ENCODE data around the gene ARHGAP12.
"Not testable (repeated sequence)": the region's sequence is repeated elsewhere in the genome, so short reads cannot be mapped to it uniquely, and the experiment has no call there.

Gene ARHGAP12

DNA sequence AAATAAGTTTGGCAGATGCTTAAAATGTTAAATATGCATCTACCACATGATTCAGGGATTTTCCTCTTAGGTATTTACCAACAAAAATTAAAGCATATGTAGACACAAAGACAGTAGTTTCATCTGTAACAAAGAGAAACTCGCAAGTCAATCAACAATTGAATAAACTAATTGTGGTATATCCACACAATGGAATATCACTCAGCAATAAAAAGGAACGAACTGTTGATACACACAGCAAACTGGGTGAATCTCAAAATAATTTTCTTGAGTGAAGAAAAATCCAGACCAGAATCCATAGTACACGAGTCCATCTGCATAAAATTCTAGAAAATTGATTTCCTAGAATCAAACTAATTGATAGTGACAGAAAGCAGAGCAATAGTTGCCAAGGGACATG lies 5.2 kb downstream of the ARHGAP12 start:
- no peak for DNase-seq

DNA sequence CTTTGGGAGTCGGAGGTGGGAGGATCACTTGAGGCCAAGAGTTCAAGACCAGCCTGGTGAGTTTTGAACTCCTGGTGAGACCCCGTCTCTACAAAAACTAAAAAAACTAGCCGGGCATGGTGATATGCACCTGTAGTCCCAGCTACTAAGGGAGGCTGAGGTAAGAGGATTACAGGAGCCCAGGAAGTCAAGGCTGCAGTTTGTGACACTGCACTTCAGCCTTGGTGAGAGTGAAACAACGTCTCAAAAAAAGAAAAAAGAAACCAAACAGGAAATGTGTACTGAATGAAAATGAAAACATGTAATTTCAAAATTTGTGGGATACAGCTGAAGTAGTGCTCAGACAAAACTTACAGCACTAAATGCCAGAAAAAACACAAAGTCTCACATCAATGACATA lies 7.6 kb downstream of the ARHGAP12 start:
- DNase-seq = no peak

DNA sequence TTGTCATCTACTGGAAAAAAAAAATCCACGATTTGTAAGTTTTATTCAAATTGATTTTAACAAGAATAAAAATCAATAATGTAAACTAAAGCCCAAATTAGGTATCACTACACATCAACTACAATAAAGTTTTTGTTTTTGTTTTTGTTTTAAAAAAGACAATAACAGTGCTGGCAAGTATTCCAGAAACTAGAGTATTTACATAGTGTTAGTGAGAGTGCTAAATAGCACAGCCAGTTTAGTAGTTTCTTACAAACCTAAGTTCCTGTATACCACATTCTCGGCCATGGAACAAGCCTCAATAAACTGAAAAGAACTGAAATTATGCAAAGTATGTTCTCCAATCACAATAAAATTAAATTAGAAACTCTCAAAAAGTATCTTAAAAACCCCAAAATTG lies 8.1 kb downstream of the ARHGAP12 start:
- DNase-seq = no peak

DNA sequence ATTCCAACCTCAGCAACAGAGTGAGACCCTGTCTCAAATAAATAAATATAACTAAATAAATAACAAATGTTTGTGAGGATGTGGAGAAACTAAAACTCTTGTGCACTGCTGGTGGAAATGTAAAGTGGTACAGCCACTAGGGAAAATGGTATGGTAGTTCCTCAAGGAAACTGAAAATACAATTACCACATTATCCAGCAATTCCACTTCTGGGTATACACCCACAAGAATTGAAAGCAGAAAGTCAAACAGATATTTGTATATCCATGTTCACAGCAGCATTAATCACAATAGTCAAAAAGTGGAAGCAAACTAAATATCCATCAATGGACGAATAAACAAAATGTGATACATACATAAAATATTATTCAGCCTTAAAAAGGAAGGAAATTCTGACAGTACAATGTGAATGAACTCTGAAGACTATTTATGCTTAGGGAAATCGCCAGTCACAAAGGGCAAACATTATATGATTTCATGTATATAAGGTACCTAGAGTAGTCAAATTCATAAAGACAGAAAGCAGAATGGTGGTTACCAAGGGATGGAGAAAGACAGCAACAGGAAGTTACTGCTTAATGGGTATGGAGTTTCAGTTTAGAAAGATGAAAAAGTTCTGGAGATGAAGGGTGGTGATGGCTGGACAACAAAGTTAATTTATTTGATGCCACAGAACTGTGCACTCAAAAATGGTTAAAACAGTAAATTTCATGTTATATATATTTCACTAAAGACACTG lies 9.8 kb downstream of the ARHGAP12 start:
- no peak for DNase-seq

DNA sequence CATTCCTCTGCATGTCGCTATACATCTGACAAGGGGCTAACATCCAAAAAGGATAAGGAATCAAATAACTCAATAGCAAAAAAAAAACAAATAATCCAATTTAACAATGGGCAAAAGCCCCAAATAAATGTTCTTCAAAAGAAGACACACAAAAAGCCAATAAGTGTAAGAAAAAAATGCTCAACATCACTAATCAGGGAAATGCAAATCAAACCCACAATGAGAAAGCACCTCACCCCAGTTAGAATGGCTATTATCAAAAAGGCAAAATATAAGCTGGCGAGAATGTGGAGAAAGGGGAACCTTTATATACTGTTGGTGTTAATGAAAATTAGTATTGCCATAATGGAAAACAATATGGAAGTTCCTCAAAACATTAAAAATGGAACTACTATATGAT lies 14.3 kb downstream of the ARHGAP12 start:
- DNase-seq = no peak

DNA sequence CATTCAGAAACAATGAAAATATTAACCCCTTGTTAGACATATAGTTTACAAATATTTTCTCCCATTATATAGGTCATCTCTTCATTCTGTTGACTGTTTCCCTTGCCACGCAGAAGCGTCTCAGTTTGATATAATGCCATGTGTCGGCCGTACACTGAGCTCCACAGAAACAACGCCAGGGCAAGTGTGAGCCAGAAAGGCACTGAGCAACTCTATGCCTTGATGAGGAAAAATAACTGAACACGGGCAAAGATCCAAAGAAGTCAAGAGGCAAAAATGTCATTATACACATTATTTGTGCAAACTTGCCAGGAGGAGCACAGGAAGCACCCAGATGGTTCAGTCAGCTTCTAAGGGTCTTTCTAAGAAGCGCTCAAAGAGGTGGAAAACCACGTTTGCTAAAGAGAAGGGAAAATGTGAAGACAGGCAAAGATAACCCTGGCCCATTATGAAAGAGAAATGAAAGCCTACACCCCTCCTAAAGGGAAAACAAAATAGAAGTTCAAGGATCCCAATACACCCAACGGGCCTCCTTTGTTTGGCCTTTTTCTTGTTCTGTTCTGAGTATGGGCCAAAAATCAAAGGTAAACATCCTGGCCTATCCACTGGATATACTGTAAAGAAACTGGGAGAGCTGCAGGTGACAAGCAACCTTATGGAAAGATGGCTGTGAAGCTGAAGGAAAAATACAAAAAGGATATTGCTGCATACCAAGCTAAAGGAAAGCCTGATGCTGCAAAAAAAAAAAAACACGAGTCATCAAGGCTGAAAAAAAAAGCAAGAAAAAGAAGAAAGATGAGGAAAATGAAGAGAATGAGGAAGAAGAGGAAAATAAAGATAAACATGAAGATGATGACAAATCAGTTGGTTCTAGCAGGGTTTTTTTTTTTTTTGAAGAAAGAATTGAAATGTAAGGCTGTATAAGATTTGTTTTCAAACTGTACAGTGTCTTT lies 15.5 kb downstream of the ARHGAP12 start:
- peak; percentile 30 for DNase-seq

DNA sequence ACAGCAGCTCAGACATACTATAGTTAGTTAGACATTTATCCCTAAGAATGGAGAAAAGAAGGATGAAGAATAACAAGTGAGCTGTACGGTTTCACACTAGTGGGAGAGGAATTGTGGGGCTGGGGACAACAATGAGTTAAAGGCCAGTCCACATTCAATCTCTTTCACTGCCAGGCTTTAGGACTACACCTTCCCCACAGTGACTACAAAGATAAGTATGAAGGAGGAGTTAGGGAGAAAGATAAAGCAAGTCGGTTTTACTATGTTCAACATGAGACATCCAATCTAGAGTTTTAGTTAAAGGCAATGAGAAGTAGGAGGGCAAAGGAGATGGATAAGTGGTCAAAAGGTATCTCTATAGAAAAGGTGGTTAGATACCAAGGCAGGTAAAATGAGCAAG lies 16.3 kb downstream of the ARHGAP12 start:
- DNase-seq = peak; percentile 49

DNA sequence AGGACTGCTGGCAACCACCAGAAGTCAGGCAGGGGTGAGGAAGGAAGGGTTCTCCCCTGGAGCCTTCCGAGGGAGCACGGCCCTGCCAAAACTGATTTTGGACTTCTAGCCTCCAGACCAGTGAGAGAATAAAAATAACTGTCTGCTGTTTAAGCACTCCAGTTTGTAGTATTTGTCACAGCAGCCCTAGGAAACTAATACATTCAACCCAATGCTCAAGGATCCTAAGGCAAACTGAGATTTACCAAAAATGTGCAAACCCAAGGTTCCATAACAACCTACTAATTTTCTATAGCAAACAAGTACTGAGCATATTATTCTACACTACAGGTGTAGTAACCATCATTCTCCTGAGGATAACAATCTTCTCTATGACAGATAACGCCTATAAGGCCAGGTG lies 18.6 kb downstream of the ARHGAP12 start:
- no peak for DNase-seq

DNA sequence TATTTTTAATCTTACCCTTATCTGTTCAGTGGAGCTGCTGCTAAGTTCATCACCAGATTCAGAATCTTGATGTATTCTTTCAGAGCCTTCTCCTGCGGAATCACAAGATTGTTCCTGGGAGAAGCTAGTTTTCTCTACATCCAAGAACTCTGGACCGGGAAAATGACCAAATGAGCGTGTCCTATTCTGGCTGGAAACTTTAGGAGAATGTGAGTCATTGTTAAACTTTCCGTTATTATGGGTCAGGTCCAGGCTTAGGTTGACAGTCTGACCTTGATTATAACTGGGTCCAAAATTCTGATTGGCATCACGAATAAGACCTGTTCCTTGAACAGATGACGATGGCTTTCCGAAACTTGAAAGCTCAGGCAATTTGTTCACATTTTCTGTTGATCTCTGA lies 20.5 kb downstream of the ARHGAP12 start:
- no peak for DNase-seq

DNA sequence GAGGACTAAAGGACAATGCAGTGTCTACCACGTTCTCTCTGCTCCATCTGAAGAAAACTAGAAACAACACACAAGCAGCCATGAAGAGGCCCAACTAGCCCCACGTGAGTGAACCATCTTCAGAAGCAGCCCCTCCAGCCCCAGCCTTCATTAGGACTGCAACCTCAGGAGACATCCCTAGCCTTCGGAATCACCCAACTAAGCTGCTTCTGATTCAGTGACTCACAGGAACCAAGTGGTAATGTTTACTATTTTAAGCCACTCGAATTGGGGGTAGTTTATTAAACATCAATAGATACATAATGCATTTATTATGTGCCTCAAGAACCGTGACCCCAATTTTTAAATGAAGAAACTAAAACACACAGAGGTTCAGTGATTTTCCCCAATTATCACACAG lies 22.6 kb downstream of the ARHGAP12 start:
- DNase-seq = peak; percentile 15

DNA sequence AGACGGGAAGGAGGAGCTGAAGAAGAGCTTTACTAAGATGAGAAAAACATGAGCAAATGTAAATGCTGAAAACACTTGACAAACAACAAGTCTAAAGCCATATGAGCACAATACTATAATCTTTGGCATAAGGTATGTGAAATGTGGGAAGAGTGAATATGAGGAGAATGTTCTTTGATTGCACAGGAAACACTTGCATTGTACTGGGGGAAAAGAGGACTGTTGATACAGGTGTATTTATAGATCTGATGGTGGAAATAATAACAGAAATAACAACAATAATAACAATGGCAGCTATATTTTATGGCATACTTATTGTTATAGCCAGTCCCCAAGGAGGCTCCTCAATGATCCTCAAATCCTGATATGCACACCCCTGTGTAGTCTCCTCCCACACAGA lies 23.0 kb downstream of the ARHGAP12 start:
- DNase-seq = no peak

DNA sequence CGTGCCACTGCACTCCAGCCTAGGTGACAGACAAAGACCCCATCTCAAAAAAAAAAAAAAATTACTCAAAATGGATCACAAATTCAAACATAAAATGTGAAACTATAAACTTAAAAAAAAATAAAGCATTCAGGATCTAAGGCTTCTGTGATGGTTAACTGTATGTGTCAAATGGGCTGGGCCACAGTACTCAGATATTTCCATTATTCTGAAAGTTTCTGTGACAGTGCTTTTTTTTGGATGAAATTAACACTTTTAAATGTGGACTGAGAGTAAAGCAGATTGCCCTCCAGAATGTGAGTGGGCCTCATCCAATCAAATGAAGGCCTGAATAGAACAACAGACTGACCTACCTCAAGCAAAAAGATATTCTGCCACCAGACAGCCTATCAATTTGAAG lies 26.0 kb downstream of the ARHGAP12 start:
- DNase-seq = no peak

DNA sequence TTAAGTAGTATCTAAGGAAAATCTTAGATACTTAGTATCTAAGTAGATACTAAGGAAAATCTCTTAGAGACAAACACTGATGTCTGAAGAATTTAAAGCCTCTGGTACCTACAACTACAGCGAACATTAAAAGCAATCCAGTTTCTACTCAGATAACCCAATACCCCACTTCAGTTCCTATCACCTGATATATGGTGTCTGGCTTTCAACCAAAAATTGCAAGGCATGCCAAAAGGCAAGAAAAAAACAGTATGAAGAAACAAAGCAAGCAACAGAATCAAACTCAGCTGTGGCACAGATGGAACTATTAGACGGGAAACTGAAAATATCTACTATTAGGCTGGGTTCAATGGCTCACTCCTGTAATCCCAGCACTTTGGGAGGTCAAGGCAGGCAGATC lies 31.1 kb downstream of the ARHGAP12 start:
- DNase-seq = peak; percentile 29

DNA sequence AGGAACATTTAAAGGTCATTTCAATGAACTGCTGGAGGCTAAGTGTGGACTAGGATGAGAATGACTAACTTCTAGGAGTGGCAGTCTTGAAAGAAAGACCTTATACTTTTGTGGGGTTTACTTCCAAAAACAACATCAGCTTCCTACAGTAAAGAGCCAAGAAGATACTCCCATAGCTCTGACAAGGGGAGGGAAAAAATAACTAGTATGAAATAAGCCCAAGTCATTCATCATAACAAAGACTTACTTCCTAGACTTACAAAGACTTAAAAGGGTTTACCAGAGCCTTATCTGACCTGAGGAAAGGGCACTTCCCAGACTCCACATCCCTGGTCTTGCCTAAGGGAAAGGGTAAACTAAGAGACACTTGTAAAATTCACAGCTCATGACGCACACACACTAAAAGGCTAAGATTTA lies 31.7 kb downstream of the ARHGAP12 start:
- peak; percentile 69 for DNase-seq

DNA sequence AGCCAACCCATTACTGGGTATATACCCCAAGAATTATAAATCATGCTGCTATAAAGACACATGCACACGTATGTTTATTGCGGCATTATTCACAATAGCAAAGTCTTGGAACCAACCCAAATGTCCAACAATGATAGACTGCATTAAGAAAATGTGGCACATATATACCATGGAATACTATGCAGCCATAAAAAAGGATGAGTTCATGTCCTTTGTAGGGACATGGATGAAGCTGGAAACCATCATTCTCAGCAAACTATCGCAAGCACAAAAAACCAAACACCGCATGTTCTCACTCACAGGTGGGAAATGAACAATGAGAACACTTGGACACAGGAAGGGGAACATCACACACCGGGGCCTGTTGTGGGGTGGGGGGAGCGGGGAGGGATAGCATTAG lies 32.9 kb downstream of the ARHGAP12 start:
- not testable (repeated sequence) for DNase-seq

DNA sequence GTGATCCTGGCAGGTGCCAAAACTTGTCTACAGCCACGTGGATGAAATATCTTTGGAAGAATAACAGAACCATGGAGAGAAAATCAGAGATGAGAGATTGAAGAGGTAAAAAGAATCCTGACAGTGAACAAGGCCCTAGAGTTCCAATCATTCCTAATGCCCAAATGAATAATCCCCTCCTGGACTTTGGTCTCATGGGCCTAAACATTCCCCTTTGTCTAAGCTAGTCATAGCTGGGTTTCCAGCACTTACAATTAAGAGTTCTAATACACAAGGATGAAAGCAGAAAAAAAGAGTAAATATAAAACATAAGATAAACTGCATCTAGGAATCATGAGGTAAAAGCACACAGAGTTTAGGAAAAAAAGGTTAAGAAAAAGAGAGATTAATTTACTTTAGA lies 40.2 kb downstream of the ARHGAP12 start:
- DNase-seq = no peak

DNA sequence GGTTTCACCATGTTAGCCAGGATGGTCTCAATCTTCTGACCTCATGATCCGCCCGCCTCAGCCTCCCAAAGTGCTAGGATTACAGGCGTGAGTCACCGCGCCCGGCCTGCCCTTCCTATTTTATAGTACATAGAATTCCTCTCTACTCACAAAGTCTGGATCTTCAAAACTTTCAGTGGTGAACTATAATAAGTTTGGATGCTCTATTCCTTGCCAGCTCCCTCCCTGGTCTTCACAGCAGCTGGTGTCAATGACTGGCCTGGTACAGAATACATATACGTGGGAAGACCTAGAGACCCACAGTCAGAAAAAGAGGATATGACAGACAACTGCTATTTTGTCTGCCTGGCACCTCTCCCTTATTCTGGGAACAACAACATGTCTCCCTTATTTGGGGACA lies 40.8 kb downstream of the ARHGAP12 start:
- no peak for DNase-seq

DNA sequence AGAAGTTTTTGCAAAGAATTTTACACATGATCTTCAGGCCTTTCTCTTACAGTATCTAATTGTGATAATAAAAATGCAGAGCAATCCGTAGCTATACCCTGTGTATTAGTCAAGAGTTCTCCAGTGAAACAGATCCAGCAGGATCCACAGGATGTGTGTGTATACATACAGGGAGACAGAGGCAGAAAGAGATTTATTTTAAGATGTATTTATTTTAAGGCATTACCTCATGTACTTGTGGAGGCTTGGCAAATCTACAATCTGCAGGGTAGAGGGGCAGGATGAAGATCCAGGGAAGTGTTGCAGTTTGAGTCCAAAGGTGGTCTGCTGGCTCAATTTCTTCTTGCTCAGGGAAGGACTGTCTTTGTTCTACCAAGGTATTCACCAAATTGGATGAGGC lies 41.7 kb downstream of the ARHGAP12 start:
- DNase-seq = no peak

DNA sequence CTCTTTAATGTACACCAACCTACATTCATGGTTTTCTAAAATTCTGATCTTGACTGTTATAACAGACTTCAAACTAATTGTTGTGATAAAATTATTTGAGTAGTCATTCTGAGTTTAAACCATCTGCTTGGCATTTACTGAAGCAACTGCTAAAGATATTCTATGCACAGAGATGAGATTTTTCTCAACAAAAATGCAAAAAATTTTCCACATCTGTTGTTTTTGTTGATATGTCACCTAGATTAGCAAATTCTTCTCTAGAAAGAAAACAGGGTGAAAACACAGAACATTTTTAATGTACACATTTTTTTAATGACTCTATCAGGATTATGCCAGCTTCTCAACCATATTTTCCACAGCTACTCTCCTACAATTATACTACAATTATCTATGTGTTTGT lies 42.7 kb downstream of the ARHGAP12 start:
- DNase-seq = no peak

DNA sequence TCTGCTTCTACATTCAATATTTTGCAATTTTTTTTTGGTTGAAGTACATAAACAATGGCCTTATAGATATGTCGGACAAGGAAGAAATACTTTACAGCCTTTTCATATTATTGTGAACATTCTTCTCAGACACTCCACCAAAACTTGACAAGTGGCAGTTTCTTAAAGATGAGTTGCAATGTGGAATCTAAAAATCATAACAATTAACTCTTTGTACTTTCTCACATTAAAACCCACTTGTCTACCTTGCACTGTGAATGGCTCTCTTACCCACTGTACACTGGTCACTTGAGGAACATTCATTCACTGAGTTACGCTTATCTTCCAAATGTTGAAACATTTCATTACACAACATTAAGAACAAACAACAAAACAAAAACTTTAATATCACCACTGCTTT lies 44.2 kb downstream of the ARHGAP12 start:
- DNase-seq = no peak

DNA sequence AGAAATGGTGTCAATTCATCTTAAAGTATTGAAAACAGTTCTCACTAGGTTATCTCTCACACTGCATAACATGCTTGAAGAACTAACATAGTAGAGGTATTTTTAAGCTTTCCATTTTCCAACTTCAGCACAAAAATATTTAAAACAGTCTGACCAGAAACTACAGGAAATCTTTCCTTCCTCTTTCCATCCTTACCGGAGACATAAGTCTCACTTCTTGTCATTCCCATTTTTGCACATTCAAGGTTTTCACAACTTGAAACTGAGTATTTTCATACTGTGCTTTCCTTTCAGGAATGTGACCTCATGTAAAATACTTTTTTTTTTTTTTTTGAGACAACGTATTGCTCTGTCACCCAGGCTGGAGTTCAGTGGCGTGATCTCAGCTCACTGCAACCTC lies 45.2 kb downstream of the ARHGAP12 start:
- DNase-seq = no peak

DNA sequence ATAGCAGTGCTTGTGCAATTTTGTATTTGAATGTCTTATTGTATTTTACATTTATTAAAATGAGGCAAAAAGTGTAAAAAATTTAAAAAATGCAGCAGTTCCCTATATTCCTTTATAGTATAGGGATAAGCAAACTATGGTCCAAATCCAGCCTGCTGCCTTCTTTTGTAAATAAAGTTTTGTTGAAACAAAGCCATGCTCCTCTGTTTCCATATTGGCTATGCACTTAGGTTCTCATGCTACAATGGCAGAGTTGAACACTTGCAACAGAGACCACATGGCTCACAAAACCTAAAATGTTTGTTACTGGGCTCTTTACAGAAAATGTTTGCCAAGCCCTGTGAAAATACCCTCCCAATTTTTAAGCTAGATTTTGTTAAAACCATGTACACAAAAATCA lies 50.1 kb downstream of the ARHGAP12 start:
- DNase-seq = no peak

DNA sequence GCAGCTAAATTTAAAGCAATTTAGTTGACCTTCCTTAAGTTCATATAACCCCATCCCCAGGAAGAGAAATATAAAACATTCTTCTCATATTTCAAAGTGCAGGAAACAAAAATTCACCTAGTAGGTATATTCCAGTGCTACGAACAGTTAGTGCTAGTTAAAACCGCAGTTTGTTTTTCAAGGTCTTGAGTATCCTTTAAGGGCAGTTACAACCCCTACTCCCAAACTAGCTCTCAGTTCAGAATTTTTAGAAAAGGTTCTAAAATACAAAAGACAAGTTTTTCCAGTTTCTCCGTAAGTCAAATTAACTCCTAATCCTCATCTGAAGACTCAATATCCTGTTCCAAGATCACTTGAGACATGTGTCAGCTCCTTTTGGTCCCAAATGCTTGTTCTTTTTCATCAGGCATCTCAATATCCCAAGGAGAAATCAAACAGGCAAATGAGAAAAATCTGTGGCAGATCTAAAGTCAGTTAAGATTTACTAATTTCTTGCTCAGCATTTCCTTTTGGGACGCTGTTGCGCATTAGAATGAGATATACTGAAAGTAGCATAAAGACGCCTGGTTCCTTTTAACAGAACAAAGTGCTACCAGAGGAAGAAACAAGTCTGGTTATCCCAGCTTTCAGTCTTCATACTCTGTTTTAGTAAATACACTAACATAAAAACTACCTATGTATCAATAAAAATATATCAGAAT lies 51.8 kb downstream of the ARHGAP12 start:
- DNase-seq = no peak

DNA sequence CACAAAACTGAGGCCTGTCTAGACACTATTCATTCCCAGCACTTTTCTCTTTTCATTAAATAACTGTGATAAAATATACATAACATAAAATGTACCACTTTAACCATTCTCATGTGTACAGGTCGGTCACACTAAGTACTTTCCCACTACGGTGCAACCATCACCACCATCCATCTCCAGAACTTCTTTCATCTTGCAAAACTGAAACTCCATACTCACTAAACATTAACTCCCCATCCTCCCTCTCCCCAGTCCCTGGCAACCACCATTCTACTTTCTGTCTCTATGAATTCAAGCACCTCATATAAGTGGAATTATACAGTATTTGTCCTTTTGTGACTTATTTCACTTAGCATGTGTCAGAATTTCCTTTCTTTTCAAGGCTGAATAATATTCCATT lies 53.0 kb downstream of the ARHGAP12 start:
- DNase-seq = no peak
